ENCODE results near the gene DIAPH1.

The DIAPH1 gene

DNA sequence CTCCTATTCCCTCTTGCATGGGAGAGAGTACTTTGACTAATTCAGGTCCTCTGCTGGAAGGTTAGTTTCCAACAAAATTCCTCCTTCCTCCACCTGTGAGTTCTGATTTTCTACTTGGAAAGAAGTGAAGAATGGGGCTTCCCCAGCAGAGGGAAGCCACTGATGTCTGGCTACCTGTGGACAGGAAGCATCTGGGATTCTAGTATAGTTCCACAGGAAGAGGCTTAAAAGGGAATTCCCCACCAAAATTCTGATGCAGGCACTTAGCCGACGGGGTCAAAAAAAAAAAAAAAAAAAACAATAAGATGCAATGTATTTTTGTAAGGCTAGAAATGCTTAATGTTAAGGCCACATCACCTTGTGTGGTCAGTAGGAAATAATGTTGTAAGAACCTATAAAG lies 96.5 kb downstream of the DIAPH1 start:
- DNase-seq (ENCODE audit: low read depth in 2 of 2, low spot score in 1 of 2) = no peak

DNA sequence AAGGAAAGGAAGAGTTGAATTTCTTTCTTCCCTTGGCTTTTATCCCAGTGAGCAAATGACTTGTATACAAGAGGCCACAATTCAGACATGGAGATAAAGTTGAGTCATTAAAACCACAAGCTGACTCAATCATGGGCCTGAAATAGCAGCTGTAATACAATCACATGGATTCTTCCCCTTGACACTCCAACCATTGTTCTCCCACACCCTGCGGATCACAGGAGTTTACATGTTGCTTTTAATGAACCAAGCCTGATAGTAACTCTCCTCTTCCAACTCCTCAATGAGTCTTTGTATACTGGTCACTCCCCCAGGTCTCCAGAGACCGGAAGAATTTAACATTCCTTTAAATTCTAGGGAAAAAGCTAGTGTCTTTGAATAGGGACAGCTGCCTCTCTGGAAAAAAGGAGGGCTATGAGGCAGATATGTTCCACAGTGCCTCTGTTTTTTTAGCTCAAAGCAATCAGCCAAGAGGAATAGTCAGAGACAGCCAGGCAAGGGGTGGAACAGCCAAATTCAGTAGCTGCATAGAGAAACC lies 97.5 kb downstream of the DIAPH1 start:
- no peak for DNase-seq (ENCODE audit: low read depth in 2 of 2, low spot score in 1 of 2)

DNA sequence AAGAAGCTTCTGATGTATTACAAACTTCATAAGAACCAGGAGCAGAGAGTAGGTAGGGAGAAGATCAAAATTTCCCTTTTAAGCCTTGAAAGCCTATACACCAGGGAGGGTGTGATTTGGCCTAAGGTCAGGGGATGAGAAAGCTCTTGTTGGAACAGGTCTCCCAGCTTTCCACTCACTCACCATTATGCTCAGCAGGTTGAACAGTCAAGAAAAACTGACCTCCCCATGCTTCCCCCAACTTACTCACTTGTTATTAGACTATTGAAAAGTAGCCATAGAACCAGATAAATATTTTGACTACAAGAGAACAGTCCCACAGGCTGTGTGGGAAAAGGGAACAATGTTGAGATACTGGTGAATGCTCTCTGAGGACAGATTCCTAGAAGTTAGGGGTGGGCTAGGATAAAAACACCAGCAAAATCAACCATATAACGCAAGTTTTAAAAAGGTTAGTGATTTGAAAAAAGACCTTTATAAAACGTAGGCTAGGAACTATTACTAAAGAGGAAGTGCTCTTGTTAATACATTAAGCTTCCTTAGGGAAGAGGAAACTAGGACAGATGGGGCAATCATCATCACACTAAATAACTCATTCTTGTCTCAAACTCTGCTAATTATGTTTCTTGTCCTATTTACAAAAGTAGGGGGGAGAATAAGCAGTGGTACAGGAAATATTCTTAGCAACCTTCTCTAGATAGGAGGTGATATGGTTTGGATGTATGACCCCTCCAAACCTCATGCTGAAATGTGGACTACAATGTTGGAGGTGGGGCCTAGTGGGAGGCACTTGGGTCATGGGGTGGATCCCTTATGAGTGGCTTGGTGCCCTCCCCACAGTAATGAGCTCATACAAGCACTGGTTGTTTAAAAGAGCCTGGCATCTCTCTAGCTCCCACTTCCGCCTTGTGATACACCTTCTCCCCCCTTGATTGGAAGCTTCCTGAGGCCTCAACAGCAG lies 98.9 kb downstream of the DIAPH1 start:
- DNase-seq (ENCODE audit: low read depth in 2 of 2, low spot score in 1 of 2) = no peak

DNA sequence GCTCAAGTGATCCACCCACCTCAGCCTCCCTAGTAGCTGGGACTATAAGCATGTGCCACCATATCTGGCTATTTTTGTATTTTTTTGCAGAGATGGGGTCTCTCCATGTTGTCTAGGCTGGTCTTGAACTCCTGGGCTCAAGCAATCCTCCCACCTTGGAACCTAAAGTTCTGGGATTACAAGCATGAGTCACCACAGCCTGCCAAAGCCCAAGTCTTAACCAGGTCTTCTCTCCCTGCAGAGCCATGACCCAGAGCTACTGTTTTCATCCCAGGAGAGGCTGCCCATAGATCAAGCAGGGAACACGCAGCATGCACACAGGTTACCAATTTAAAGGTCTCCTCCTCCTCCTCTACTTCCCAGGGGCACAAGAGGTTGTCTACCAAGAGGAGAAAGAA lies 100.2 kb downstream of the DIAPH1 start:
- no peak for DNase-seq (ENCODE audit: low read depth in 2 of 2, low spot score in 1 of 2)

DNA sequence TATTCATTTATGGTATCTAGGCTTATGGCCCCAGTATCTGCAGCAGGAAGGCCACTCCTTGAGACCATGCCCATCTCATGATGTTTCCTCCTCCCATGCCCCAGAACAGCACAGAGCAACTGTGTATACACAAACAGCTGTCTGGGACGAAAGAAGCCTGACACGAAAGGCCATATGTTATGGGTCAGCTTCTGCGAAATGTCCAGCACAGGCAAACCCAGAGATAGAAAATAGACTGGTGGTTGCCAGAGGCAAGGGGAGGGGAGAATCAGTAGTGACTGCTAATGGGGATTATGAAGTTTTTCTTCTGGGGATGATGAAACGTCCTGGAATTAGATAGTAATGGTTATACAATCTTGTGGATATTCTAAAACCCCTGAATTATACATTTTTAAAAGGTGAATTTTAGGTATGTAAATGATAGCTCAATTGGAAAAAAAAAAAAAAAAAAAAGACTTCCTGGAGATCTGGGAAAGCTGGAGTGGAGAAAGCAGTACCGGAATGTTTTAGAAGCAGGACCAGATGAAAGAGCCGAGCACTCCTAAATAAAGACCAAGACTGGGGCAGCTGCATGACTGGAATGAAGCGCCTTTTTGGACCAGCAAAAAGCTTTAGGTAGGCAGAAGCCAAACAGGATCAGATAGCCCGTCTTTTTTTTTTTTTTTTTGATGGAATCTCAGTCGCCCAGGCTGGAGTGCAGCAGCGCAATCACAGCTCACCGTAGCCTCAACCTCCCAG lies 100.8 kb downstream of the DIAPH1 start:
- DNase-seq (ENCODE audit: low read depth in 2 of 2, low spot score in 1 of 2) = no peak

DNA sequence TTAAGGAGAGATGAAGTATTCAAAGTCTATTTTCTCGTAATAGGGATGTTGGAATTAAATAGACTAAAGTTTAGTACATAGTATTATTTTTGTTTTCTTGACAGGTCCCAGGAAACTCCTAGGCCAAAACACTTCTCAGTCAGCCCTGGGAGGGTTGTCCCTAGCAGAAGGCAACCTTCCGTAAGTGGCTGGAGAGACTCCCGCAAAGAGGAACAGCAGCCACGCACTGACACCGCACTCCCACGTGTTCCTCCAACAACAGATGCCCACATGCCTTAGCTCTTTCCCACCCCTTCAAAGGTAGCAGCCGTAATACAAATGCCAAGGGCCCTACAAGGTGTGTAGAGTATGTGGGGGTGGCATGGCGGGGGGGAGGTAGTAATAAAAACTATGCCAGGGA lies 101.5 kb downstream of the DIAPH1 start:
- DNase-seq (ENCODE audit: low read depth in 2 of 2, low spot score in 1 of 2) = no peak

DNA sequence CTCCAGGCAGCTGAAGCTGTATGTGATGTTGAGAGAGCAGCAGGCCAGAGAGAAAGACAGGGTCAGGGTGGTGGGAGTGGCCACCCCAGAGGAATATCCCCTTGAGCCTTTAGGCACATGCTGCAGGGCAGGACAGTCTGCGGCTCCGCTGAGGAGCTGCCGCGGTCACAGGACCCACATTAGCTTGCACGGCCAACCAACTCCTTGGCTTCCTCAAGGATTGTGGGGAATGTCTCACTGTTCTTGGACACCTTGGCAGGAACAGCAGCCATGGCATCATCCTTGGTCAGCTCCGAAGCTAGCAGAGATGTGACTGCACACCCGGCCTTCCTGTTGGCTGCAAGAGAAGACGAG lies 102.2 kb downstream of the DIAPH1 start:
- DNase-seq (ENCODE audit: low read depth in 2 of 2, low spot score in 1 of 2) = no peak

DNA sequence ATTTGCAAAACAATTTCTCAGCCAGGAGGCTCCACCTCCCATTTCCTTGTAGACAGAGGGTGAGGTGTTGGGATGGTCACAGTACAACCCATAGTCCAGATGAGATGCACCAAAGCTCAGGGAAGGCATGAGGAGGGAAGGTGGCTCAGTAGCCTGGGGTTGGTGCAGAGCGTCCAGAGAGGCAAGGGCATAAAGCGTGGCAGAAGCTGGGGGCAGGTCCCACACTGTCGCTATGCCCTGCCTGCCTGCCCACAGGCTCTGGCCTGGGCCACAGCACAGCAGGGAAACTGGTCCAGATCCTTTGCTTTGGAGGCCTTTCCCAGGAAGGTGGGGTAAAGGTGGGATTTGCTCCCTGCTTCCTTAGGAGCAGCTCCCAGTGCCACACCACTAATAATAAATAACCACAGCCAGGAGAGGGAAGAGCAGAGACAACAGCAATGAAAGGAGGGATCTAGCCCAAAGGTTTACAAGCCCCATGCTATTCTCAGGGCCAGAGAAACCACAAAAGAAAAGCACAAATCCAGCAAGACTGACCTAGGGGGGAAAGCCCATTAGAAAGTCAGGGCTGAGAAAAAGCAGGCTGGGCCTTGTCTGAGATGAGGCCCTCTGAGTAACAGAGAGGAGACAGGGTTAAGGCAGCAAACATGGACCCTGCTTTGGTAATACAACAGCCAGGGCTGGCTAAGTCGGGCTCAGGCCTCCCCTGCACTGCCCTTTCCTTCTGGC lies 102.7 kb downstream of the DIAPH1 start:
- DNase-seq (ENCODE audit: low read depth in 2 of 2, low spot score in 1 of 2) = no peak

DNA sequence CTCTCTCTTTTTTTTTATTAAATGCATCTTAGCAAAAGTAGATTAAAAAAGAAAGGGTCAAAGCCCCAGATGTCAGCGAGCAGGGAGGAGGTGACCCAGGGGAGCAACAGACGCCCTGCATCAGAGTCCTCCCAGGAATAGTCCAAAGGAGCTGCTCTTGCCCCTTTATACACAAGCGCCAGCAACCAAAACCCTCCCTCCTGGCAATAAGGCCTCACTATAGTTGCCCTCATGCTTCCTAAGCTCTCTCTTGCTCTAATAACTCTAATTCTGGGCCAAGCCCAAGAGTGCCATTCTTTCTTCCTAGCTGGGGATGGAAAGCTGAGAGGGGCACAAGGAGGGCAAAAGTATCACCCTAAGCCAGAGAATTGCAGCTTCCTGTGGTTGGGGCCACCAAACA lies 103.7 kb downstream of the DIAPH1 start:
- no peak for DNase-seq (ENCODE audit: low read depth in 2 of 2, low spot score in 1 of 2)

DNA sequence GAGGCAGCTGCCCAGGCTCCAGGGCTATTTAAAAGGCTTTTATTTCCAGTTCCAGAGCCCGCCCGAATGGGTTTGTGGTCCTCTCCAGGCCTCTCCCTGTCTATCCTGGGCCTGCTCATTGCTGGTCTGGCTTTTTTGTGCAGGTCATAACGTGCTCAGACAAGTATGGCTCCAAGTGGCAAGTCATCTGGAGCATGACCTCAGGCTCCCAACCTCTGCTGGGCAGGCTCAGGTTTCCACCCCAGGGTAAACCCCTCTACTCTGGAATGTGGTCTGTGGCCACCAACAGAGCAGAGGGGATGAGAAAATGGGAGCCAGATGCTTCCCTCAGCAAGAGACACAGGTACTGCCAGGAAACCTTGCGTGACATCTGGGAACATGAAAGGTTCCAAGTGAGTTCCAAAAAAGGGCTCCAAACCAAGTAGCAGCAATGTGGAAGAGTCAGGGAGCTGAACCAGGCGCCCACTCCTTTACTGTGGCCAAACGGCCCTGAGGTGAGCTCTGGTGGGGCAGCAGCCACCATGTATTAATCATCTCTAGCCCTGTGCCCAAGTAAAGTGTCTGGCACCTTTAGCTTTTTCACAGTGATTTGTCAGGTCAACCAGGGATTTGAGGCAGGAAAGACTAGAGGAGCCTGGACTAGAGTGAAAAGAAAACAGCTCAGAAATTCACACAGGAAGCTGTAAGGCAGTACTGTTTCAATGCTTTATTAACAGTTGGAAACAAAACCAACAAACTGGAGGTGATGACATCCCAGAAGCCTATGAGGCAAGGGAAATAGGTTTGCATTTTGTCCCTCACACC lies 104.3 kb downstream of the DIAPH1 start:
- no peak for DNase-seq (ENCODE audit: low read depth in 2 of 2, low spot score in 1 of 2)

DNA sequence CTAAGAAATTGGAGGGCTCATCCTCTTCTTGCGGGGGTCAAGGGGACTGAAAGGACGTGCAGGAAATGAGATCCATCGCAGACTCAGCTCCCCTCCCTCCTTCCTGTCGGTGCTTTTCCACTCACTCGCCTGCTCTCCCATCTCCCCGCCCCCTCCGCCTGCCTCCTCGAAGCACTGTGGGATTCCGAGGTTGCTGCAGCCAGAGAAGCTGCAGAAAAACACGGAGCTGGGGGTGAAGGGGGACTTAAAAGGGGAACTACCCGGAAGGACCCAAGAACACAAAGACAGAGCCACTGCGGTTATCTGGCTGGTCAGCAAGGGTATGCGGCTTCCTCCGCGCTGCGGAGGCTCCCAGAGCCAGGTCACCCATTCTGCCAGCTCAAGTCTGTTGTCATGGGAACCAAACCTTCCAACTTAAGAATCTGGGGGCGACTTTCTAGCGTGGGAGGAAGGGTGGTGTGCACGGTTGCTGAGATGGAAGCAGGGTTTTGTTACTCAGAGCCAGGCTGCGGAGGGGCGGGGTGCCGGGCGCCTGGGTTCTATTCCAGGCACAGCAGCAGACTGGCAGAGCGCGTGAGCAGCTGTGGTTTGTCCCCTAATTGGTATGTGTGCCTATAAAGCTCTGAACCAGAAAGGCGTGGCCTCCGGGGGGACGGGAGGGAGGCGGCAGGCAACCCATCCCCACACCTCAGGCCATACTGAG lies 105.0 kb downstream of the DIAPH1 start:
- DNase-seq (ENCODE audit: low read depth in 2 of 2, low spot score in 1 of 2) = peak; percentile 39 to 60

DNA sequence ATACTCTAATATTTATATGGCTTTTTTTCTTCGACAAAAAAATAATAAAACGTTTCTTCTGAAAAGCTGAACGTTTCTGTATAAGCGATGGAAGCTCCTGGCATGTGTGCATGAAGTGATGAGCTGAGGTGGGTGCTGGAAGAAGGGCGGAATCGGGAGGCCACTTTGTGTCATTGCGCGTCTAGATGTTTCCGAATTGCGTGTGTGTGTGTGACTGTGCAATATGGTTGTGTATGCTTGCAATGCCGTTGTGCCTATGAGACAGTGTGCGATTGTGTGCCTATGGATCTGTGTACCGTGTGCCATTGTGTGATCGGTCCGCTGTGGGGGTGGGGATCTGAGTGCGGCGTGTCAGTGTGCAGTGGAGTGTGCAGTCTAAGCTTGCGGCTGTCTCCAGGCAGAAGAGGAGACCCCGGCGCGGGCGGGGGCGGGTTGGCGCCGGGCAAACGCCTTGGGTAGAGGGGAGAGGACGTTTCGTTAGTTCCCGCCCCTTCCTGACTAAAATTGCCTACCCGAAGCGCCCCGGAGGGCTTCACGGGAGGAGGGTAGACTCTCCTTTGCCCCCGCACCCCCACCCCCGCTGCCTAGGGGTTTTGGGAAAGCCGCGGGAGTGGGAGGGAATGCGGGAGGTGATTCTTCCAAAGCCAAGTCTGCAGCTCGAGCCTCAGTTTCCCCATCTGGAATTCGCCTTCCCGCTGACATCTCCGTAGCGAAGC lies 105.7 kb downstream of the DIAPH1 start:
- DNase-seq (ENCODE audit: low read depth in 2 of 2, low spot score in 1 of 2) = no peak

DNA sequence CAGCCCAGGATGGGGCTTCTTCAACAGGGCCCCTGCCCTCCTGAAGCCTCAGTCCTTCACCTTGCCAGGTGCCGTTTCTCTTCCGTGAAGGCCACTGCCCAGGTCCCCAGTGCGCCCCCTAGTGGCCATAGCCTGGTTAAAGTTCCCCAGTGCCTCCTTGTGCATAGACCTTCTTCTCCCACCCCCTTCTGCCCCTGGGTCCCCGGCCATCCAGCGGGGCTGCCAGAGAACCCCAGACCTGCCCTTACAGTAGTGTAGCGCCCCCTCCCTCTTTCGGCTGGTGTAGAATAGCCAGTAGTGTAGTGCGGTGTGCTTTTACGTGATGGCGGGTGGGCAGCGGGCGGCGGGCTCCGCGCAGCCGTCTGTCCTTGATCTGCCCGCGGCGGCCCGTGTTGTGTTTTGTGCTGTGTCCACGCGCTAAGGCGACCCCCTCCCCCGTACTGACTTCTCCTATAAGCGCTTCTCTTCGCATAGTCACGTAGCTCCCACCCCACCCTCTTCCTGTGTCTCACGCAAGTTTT lies 106.3 kb downstream of the DIAPH1 start:
- DNase-seq (ENCODE audit: low read depth in 2 of 2, low spot score in 1 of 2) = peak; percentile 59 to 84

DNA sequence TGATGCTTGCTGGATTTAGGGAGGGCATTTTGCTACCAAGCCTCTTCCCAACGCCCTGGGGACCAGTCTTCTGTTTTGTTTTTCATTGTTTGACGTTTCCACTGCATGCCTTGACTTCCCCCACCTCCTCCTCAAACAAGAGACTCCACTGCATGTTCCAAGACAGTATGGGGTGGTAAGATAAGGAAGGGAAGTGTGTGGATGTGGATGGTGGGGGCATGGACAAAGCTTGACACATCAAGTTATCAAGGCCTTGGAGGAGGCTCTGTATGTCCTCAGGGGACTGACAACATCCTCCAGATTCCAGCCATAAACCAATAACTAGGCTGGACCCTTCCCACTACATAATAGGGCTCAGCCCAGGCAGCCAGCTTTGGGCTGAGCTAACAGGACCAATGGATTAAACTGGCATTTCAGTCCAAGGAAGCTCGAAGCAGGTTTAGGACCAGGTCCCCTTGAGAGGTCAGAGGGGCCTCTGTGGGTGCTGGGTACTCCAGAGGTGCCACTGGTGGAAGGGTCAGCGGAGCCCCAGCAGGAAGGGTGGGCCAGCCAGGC lies 107.0 kb downstream of the DIAPH1 start:
- no peak for DNase-seq (ENCODE audit: low read depth in 2 of 2, low spot score in 1 of 2)

DNA sequence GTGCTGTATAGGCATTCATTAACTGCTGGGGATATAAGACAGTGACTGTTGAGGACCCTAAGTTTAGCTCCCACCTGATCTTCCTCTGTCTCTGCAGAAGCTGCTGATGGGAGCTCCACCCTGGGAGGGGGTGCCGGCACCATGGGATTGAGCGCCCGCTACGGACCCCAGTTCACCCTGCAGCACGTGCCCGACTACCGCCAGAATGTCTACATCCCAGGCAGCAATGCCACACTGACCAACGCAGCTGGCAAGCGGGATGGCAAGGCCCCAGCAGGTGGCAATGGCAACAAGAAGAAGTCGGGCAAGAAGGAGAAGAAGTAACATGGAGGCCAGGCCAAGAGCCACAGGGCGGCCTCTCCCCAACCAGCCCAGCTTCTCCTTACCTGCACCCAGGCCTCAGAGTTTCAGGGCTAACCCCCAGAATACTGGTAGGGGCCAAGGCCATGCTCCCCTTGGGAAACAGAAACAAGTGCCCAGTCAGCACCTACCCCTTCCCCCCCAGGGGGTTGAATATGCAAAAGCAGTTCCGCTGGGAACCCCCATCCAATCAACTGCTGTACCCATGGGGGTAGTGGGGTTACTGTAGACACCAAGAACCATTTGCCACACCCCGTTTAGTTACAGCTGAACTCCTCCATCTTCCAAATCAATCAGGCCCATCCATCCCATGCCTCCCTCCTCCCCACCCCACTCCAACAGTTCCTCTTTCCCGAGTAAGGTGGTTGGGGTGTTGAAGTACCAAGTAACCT lies 107.8 kb downstream of the DIAPH1 start:
- no peak for DNase-seq (ENCODE audit: low read depth in 2 of 2, low spot score in 1 of 2)

DNA sequence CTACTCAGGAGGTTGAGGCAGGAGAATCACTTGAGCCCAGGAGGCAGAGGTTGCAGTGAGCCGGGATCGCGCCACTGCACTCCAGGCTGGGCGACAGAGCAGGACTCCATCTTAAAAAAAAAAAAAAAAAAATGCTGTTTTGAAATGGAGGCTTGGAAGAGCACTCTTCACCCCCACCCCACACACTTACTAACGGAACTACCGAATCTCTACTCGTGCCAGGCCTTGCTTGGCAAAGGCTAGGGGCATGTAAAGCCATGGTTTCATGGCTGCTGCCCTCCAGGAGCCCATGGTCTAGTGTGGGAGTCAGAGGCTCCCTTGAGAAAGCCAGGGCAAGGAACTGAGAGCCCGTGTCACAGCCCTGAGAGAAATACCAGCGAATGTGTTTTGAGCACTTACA lies 108.6 kb downstream of the DIAPH1 start:
- no peak for DNase-seq (ENCODE audit: low read depth in 2 of 2, low spot score in 1 of 2)

DNA sequence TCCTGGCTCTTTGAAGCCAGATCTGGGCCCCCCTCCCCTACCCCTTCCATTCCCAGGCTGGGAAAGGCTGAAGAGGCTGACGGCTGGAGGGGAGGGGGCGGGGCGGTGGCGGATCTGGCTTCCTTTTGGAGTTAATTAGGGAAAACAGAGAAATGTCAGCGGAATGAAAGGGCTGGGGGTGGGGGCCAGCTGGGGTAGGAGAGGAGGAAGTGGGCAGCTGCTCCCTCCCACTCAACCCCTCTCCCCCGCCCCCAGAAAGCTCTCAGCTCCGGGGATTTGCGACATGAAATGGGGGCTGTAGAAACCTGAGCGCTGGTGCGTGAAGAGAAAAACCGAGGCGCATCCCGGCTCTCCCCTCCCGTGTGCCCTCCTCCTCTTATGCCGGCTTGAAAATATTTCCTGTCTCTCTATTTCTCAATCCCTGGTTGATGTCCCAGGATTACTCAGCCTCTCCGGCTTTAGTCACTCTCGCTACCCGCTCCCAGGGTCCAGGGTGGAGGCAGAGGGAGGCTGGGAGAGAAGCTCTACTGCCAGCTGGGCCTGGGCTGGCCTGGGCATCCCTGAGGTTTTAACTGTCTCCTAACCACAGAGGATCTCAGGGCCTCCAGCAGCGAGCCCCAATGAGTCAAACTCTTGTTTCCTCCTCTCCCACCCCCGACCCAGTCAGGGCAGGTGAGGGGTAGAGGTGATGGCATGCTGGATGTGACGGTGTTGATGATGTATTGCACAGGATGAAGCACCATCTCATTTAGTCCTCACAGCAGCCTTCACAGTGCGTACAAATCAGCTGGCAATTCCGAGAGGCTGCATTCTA lies 109.8 kb downstream of the DIAPH1 start:
- no peak for DNase-seq (ENCODE audit: low read depth in 2 of 2, low spot score in 1 of 2)

Measured in stimulated activated CD8-positive, alpha-beta memory T cell treated with anti-CD3 and anti-CD28 coated beads, Interleukin-4, amount 100 ng/mL, for 4 hours (primary cell).